Measurements from ENCODE around the gene BANP.
A peak's percentile ranks its signal among the peaks of the same experiment; 100 is the strongest.
"Not testable (repeated sequence)": the region's sequence is repeated elsewhere in the genome, so short reads cannot be mapped to it uniquely, and the experiment has no call there.

Gene BANP

GRCh38 chr16:88014954-88015805 lies 63.9 kb downstream of the BANP start:
- no peak for DNase-seq (ENCODE audit: low read depth)

GRCh38 chr16:88015806-88016140 lies 64.5 kb downstream of the BANP start:
- DNase-seq (ENCODE audit: low read depth): no peak

GRCh38 chr16:88016386-88016785 lies 65.2 kb downstream of the BANP start:
- not testable (repeated sequence) for DNase-seq (ENCODE audit: low read depth)

- DNase-seq (ENCODE audit: low read depth): no peak
Measured at GRCh38 chr16:88016964-88017363, 65.7 kb downstream of the BANP start.

- no peak for DNase-seq (ENCODE audit: low read depth)
Measured at GRCh38 chr16:88017587-88018101, 66.4 kb downstream of the BANP start.

- not testable (repeated sequence) for DNase-seq (ENCODE audit: low read depth)
Measured at GRCh38 chr16:88018382-88018781, 67.1 kb downstream of the BANP start.

- DNase-seq (ENCODE audit: low read depth): not testable (repeated sequence)
Measured at GRCh38 chr16:88019041-88019820, 68.0 kb downstream of the BANP start.

- DNase-seq (ENCODE audit: low read depth): no peak
Measured at GRCh38 chr16:88019821-88020515, 68.7 kb downstream of the BANP start.

GRCh38 chr16:88020516-88020885 lies 69.3 kb downstream of the BANP start:
- no peak for DNase-seq (ENCODE audit: low read depth)

GRCh38 chr16:88021041-88021970 lies 70.1 kb downstream of the BANP start:
- peak; percentile 20 for DNase-seq (ENCODE audit: low read depth)

- no peak for DNase-seq (ENCODE audit: low read depth)
Measured at GRCh38 chr16:88022076-88023042, 71.1 kb downstream of the BANP start.

GRCh38 chr16:88023366-88023765 lies 72.1 kb downstream of the BANP start:
- DNase-seq (ENCODE audit: low read depth): no peak

GRCh38 chr16:88023786-88024185 lies 72.6 kb downstream of the BANP start:
- no peak for DNase-seq (ENCODE audit: low read depth)

GRCh38 chr16:88024491-88025085 lies 73.4 kb downstream of the BANP start:
- DNase-seq (ENCODE audit: low read depth): peak; percentile 59

- peak; percentile 85 for DNase-seq (ENCODE audit: low read depth)
Measured at GRCh38 chr16:88025086-88025492, 73.9 kb downstream of the BANP start.

- not testable (repeated sequence) for DNase-seq (ENCODE audit: low read depth)
Measured at GRCh38 chr16:88025828-88026555, 74.8 kb downstream of the BANP start.

- DNase-seq (ENCODE audit: low read depth): no peak
Measured at GRCh38 chr16:88026964-88027938, 76.0 kb downstream of the BANP start.

All from fibroblast of gingiva (primary cell).